ACHN (cell line): ENCODE data around the gene STAT6.
"Not testable (repeated sequence)": the region's sequence is repeated elsewhere in the genome, so short reads cannot be mapped to it uniquely, and the experiment has no call there.

ENCODE experiments used
- DNase-seq: peaks from one replicate; pipeline ENCODE4 v3.0.0-alpha.2; 2015
- in situ Hi-C: cut with HindIII; loops from 2 replicates; pipeline ENCODE4 v1.10.0; 2017; ENCODE audit warnings: low sequenced_read_pairs, low pct_ligation_motif_present, low pct_unique_long_range_greater_than_20kb

Gene STAT6

DNA sequence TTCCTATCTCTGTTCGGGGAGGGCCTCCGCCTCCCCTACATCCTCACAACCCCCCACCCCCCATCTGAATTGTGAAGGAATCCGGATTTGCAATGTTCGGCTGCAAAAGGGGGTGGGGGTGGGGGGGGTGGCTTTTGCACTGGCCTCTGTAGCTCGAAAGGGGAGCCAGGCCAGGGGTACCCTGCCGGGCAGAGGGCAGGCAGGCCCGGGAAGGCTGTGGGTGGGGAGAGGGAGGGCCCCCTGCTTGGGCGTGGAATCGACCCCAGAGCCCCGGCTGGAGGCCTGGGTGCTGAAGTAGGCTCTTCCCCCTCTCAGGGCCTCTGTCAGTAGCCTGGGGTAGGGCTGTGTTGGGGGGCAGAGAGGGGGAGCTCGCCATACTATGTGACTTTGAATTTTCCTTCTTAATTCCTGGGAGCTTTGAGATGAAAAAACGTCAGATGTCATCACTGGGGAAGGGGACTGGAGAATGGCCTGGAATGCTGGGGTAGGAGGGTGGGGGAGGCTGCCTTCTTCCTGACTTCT is 18.2 kb upstream of the STAT6 start:
- in situ Hi-C loops, result no loop called here
- no peak for DNase-seq

DNA sequence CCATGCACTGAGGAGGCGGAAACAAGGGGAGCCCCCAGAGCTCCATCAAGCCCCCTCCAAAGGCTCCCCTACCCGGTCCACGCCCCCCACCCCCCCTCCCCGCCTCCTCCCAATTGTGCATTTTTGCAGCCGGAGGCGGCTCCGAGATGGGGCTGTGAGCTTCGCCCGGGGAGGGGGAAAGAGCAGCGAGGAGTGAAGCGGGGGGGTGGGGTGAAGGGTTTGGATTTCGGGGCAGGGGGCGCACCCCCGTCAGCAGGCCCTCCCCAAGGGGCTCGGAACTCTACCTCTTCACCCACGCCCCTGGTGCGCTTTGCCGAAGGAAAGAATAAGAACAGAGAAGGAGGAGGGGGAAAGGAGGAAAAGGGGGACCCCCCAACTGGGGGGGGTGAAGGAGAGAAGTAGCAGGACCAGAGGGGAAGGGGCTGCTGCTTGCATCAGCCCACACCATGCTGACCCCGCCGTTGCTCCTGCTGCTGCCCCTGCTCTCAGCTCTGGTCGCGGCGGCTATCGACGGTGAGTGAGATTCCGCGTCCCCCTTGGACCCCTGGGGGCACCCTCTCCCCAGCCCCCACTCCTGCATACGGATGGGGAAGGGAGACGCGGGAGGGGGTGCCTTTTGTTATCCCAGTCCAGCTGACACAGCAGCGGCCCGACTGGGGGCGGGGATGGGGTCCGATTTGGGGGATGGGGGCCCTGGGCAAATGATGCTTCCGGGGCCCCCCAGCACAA is 17.5 kb upstream of the STAT6 start:
- no peak for DNase-seq
- in situ Hi-C loops, result no loop called here

DNA sequence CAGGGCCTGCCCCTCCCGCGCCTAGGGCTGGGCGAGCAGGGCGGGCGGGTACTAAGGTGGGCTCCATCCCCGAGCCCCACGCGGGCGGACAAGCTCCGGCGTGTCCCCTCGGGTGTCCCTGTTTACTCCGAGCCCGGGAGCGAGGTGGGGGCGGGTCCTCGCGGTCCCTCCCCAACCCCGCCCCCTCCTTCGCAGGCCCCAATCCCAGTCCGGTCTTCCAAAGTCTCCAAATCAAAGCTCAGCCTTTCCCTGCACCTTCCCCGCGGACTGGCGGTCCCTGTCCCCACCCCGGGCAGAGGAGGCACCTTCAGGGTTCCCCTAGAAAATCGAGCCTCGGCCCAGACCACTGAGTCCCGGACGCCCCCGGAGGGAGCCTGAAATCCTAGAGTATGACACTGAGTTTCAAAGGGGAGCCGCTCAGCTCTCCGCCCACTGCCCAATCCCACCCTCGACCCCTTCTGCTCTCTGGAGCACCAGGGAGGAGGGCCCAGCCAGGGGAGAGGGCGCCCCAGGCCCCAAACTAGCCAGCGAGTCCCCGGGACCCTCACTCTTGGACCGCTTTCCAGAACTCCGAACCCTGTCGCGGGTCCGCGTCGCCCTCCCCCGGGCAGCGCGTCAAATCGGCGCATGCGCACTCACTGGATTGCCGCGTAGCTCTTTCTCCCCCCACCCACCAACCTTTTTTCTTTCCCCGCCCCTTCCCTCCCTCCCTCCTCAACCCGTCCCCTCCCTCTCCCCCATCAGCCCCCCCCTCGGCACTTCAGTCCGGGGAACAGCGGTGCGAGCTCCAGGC is 16.8 kb upstream of the STAT6 start, which contains the start of gene LRP1:
Gene LRP1, plus strand, starts transcription at position 758 of the 793 bp plus-strand sequence. CDS start 482 bp downstream, outside the sequence.
- in situ Hi-C loops, result no loop called here
- DNase-seq, result peak; percentile 88

- peak; percentile 69 for DNase-seq
- in situ Hi-C loops, result no loop called here
These were observed 16.1 kb upstream of the STAT6 start for GRCh38 chr12:57127101-57127725.

DNA sequence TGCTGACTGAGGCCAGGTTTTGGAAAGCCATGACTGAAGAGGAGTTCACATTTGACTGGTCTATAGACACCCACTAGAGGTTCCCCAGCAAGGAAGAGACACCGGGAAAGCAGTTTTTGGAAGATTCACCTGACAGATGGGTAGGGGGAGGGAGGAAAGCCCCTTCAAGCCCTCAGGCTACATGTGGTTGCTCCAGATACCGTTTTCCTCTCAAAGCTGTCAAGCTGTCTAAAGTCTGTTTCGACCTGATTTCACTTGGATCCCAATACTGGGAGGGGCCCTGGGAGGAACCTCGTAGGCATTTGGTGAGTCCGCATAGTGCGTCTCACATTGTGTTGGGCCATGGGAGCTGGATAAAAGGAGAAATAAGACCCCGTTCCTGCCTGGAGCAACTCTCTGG is 15.4 kb upstream of the STAT6 start:
- no peak for DNase-seq
- in situ Hi-C loops, result no loop called here

DNA sequence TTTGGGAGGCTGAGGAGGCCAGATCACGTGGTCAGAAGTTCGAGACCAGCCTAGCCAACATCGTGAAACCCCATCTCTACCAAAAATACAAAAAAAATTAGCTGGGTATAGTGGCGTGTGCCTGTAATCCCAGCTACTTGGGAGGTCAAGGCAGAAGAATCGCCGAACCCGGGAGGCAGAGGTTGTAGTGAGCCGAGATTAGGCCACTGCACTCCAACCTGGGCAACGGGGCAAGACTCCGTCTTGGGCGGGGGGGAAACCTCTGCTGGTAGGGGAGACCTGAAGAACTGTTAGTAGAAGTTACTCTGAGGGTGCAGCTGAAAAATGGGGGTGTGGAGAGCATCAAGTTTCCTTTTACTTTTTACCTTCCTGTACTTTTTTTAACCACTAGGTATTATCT is 14.9 kb upstream of the STAT6 start:
- no peak for DNase-seq
- in situ Hi-C loops, result no loop called here

GRCh38 chr12:57124261-57124877 is 13.2 kb upstream of the STAT6 start:
- in situ Hi-C loops, result loop anchor here (5.0 kb wide), 1 partner anchor 48 kb away; no protein-coding TSS in a partner anchor

DNA sequence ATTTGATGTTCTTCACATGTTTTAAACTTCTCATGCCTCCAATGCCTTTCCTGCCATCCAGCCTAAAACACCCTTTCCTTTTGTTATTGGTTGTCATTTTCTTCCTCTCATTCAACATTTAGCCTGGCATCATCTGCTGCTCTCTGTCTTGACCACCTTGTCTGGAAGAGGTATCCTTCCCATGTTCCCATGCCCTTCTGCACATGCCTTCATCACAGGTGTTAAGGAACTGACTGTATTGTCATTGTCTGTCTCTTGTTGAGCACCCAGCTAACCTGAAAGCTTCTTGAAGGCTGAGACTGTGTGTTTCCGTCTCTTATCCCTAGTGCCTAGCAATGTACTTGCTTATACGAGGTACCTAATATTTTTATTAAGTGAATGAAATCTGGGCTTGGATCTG is 12.7 kb upstream of the STAT6 start:
- DNase-seq, result no peak
- in situ Hi-C loops, result loop anchor here (5.0 kb wide), 1 partner anchor 48 kb away; no protein-coding TSS in a partner anchor

More at GRCh38 chr12:57124261-57124877, 13.2 kb upstream of the STAT6 start:
- peak; percentile 86 for DNase-seq

- not testable (repeated sequence) for DNase-seq
- in situ Hi-C loops, result loop anchor here (5.0 kb wide), 1 partner anchor 52 kb away; no protein-coding TSS in a partner anchor
These were observed 9.6 kb upstream of the STAT6 start for GRCh38 chr12:57120718-57121117.

DNA sequence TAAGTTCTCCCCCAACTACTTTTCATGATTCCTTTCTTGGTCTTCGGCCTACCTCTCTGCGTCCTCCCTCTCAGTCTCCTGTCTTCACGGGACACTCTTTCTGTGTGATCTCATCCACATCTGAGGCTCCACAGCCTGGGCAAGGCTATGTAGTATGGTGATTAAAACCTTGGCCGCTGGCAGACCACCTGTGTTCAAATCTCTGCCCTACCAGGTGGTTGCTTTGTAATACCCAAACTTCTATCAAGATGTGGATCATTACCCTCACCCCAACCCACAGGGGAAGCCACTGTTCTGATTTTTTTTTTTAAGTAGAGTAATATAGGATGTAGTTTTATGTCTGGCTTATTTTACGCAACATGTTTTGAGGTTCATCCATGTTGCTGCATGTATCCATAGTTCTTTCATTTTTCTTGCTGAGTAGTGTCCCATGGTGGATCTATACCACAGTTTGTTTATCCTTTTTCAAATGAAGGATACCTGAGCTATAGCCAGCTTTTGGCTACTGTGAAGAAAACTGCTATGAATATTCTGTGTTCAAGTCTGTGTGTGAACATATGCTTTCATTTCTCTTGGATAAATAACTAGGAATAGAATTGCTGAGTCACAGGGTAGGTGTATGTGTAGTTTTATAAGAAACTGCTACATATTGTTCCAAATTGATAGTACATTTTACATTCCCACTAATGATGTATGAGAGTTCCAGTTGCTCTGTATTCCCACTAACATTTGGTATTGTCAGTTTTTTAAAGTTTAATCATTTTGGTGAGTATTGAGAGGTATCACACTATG is 8.3 kb upstream of the STAT6 start:
- in situ Hi-C loops, result loop anchor here (5.0 kb wide), 1 partner anchor 53 kb away; no protein-coding TSS in a partner anchor
- no peak for DNase-seq

- in situ Hi-C loops, result no loop called here
- peak; percentile 21 for DNase-seq
These were observed 7.6 kb upstream of the STAT6 start for GRCh38 chr12:57118711-57119271.

GRCh38 chr12:57116580-57117281 is 5.6 kb upstream of the STAT6 start:
- in situ Hi-C loops, result no loop called here
- no peak for DNase-seq

DNA sequence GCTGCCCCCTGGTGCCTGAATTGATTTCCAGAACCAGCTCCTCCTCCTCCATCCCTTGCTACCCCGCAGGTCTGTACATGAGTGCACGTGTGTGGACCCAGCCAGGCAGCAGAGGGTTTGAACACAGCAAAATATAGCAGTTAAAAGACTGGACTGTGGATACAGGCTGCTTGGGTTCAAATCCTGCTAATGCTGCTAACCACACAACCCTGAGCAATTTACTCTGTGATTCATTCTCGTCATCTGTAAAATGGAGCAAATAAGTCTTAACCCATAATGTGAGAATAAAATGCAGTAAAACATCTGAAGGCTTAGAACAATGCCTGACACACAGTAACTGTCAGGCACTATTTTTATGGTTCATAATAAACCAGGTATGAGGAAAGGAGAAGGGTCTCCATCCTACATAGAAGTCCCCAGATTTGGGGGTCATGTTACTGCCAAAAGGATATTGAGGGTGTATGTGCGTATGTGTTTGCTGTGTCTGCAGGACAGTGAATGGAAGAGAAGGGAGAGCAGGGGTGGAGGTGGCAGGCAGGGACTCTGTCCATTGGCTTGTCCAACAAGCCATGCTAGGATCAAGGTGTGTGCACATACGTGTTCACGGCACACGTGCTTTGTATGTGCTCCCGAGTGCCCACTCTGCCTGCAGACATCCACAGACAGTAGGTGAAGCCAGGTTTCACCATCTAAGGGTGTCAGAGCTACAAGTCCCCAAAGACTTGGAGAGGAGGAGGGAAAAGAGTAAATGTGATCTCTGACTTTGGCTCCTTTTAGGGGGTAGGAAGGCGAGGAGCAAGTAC is 1.5 kb upstream of the STAT6 start:
- DNase-seq, result no peak
- in situ Hi-C loops, result no loop called here

DNA sequence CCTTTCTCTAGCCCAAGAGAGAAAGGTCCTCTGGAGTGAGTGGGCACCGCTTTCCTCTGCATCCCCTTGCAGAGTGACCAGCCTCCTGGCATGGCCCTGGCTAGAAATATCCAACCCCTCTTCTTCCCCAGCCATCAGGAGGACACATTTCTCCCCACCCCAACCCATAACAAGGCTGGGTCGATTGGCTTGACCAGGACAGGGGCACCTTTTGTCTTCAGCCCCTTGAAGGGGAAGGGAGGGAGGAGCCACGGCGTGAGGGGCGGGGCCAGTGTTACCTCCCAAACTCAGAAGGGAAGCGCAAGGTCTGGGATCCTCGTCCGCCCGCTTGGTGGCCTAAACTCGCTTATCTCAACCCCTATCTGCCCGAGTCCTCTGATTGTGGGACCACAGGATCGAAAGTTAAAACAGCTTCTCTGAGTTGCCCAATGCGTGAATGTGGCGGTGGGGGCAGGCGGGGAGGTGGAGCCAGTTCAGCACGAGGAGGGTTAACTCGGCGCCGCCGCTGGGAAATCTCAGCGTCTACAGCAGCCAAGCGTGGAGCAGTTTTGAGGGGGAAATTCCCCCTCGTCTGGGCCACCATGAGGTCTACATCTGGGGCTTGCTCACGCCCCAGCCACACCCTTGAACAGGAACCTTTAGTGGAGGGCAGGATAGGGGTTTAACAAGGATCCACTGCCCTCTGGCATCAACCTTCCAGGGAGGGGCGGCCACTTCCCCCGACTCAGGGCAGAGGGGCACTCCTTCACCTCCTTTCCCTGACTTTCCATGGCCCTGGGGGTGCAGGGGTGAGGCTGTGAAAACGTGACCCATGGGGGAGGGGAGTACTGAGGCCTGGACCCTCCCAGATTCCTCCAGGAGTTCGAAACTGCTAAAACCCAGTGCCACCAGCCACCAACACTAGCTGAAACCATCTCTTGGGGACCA is 795 bp downstream of the STAT6 start:
- in situ Hi-C loops, result no loop called here
- peak; percentile 69 for DNase-seq
